H1 (cell line): ENCODE measurements around the gene ZNF764. TPM values are rescaled to one million over a fixed set of nuclear protein-coding genes. Genes with fewer than 3 reads are reported as not detected.
A peak's percentile ranks its signal among the peaks of the same experiment; 100 is the strongest.

Experiments used
- CHD2 ChIP-seq: IDR thresholded peaks from 2 replicates; pipeline ENCODE4 v1.6.1; 2012; ENCODE audit warnings: low read length, improper control_type of control experiment
- CHD7 ChIP-seq: fragments of 300-600 bp; sonication (generic); IDR thresholded peaks from 2 replicates; pipeline ENCODE4 v1.7.1; 2012; ENCODE audit warnings: low read length, moderate library complexity, mild to moderate bottlenecking, inconsistent platforms; ENCODE audit not compliant: insufficient replicate concordance
- JUND ChIP-seq: IDR thresholded peaks from 2 replicates; pipeline ENCODE4 v1.6.1; 2011; ENCODE audit warnings: mild to moderate bottlenecking, improper control_type of control experiment, low read length
- KDM5A ChIP-seq: fragments of 200-600 bp; IDR thresholded peaks from 2 replicates; pipeline ENCODE4 v1.7.1; 2012; ENCODE audit warnings: mild to moderate bottlenecking, low read length, inconsistent platforms, mixed read lengths
- RBBP5 ChIP-seq: IDR thresholded peaks from 2 replicates; pipeline ENCODE4 v1.7.1; 2012; ENCODE audit warnings: low read depth, mild to moderate bottlenecking, inconsistent platforms, low read length, moderate library complexity, borderline replicate concordance
- SIX5 ChIP-seq: IDR thresholded peaks from 2 replicates; pipeline ENCODE4 v1.6.1; 2011; ENCODE audit warnings: mild to moderate bottlenecking, low read depth, low read length
- TAF7 ChIP-seq: optimal IDR thresholded peaks from 2 replicates; pipeline ENCODE3; 2011; ENCODE audit warnings: low read depth, mild to moderate bottlenecking, inconsistent platforms, low read length, moderate library complexity, borderline replicate concordance
- polyA plus RNA-seq, 7 experiments: library from polyadenylated mRNA; depleted of rRNA in 3 of 7; stranded (reverse) in 5 of 7; unstranded in 2 of 7; fragments of >200 nt in 5 of 7; fragments of 200-250 nt in 2 of 7; gene quantifications; 1 replicate in 5 of 7; 2 replicates in 1 of 7; 4 replicates in 1 of 7; pipeline versions ENCODE4 v1.2.1 to v1.2.3, GENCODE V29; 2011 to 2013; ENCODE audit warnings: missing spikeins in 2 of 7, mixed read lengths in 2 of 7
- total RNA-seq: library from RNA; stranded (reverse); fragmentation: NEBNext Ultra II Directional; extraction: Animal tissue kit (Norgen Biotek cat#: 25700); gene quantifications from 2 replicates; pipeline ENCODE4 v1.2.1, GENCODE V29; 2021

Gene ZNF764
- total and polyA plus RNA-seq, 2 of the 8 experiments (the other 6 are each of a cell fraction or from before 2014, with no cell fraction given): 5.7 to 7.7 TPM

GRCh38 chr16:30571445-30572322 lies 13.5 kb upstream of the ZNF764 start, which contains the start of gene ZNF688 (continued):
- TF ChIP-seq CHD7 (no peak), TAF7 (no peak), KDM5A (no peak), RBBP5 (no peak), JUND (no peak), SIX5 (peak; percentile 50; the same call in 1 of the 2 replicates), CHD2 (peak; percentile 81)
